Measurements from ENCODE around the gene BRS3. TPM values are rescaled to one million over a fixed set of nuclear protein-coding genes. Genes with fewer than 3 reads are reported as not detected.

The BRS3 gene
- total and polyA plus RNA-seq, 2 donors from 2014 or later: not detected

- H3K4me1 ChIP-seq (ENCODE audit: control insufficient read depth in 2 of 3, insufficient read depth in 2 of 3, low read depth in 1 of 3, low read length in 3 of 3): no peaks in the 10 kb centered on the region
- no peaks in the 10 kb centered on the region for H3K36me3 ChIP-seq (ENCODE audit: control insufficient read depth in 2 of 3, insufficient read depth in 3 of 3, low read length in 3 of 3)
- intact Hi-C loops (cut with DNase I): no loop called here
- DNase-seq (no peak), FAIRE-seq (no peak)
- no peaks in the 10 kb centered on the region for H3K27me3 ChIP-seq (ENCODE audit: control insufficient read depth, insufficient read depth, low read length)
- TF ChIP-seq CTCF (IDR thresholded peaks at IDR 0.05; ENCODE audit: borderline replicate concordance, extremely low read depth, insufficient read depth): no peak
- H3K9ac ChIP-seq (ENCODE audit: low read length in 3 of 3): no peak overlapping the region
- no peak overlapping the region for H3K27ac ChIP-seq (ENCODE audit: low read depth in 2 of 2, low read length in 2 of 2)
- H3K4me3 ChIP-seq (ENCODE audit: low read length in 3 of 3): no peak overlapping the region
- no peaks in the 10 kb centered on the region for H3K9me3 ChIP-seq (ENCODE audit: control insufficient read depth in 2 of 3, insufficient read depth in 1 of 3, low read length in 3 of 3)
Measured at GRCh38 chrX:136447308-136447707, 40.4 kb upstream of the BRS3 start.

GRCh38 chrX:136447968-136448367 lies 39.8 kb upstream of the BRS3 start:
- FAIRE-seq (no peak), DNase-seq (no peak)
- H3K27me3 ChIP-seq (ENCODE audit: control insufficient read depth, insufficient read depth, low read length): no peaks in the 10 kb centered on the region
- no peaks in the 10 kb centered on the region for H3K4me1 ChIP-seq (ENCODE audit: control insufficient read depth in 2 of 3, insufficient read depth in 2 of 3, low read depth in 1 of 3, low read length in 3 of 3)
- intact Hi-C loops (cut with DNase I): no loop called here
- no peaks in the 10 kb centered on the region for H3K9me3 ChIP-seq (ENCODE audit: control insufficient read depth in 2 of 3, insufficient read depth in 1 of 3, low read length in 3 of 3)
- no peak for TF ChIP-seq CTCF (IDR thresholded peaks at IDR 0.05; ENCODE audit: borderline replicate concordance, extremely low read depth, insufficient read depth)
- H3K36me3 ChIP-seq (ENCODE audit: control insufficient read depth in 2 of 3, insufficient read depth in 3 of 3, low read length in 3 of 3): no peaks in the 10 kb centered on the region
- H3K4me3 ChIP-seq (ENCODE audit: low read length in 3 of 3): no peak overlapping the region
- H3K27ac ChIP-seq (ENCODE audit: low read depth in 2 of 2, low read length in 2 of 2): no peak overlapping the region
- H3K9ac ChIP-seq (ENCODE audit: low read length in 3 of 3): no peak overlapping the region

- Histone ChIP-seq H3K4me3 (ENCODE audit: low read length in 3 of 3) (no peak overlapping the region), H3K9me3 (ENCODE audit: control insufficient read depth in 2 of 3, insufficient read depth in 1 of 3, low read length in 3 of 3) (no peaks in the 10 kb centered on the region), H3K27me3 (ENCODE audit: control insufficient read depth, insufficient read depth, low read length) (no peaks in the 10 kb centered on the region), H3K36me3 (ENCODE audit: control insufficient read depth in 2 of 3, insufficient read depth in 3 of 3, low read length in 3 of 3) (no peaks in the 10 kb centered on the region), H3K4me1 (ENCODE audit: control insufficient read depth in 2 of 3, insufficient read depth in 2 of 3, low read depth in 1 of 3, low read length in 3 of 3) (no peaks in the 10 kb centered on the region), H3K9ac (ENCODE audit: low read length in 3 of 3) (no peak overlapping the region), H3K27ac (ENCODE audit: low read depth in 2 of 2, low read length in 2 of 2) (no peak overlapping the region)
- FAIRE-seq: no peak
- no peak for DNase-seq
- intact Hi-C loops (cut with DNase I): no loop called here
- no peak for TF ChIP-seq CTCF (IDR thresholded peaks at IDR 0.05; ENCODE audit: borderline replicate concordance, extremely low read depth, insufficient read depth)
Measured at GRCh38 chrX:136450050-136450830, 37.5 kb upstream of the BRS3 start.
